SK-N-SH (cell line): ENCODE results near the gene MRPL54.

Experiments used
- ELF1 ChIP-seq: IDR thresholded peaks from 2 replicates; pipeline ENCODE4 v1.4.0; 2012
- EZH2phosphoT487 ChIP-seq: fragments of 200-600 bp; sonication (generic); IDR thresholded peaks from 2 replicates; pipeline ENCODE4 v1.6.1; 2017; ENCODE audit warnings: low read depth, mixed run types, mild to moderate bottlenecking, antibody characterized with exemption, moderate library complexity, borderline replicate concordance
- POLR2AphosphoS5 ChIP-seq: IDR thresholded peaks from 2 replicates; pipeline ENCODE4 v1.6.1; 2012; ENCODE audit warnings: low read depth, low read length
- RAD21 ChIP-seq: IDR thresholded peaks from 2 replicates; pipeline ENCODE4 v1.6.1; 2012; ENCODE audit warnings: mild to moderate bottlenecking, low read length
- TF ChIP-seq, protein P1 (sequence below): fragments of 200-600 bp; sonication (generic); IDR thresholded peaks from 2 replicates; pipeline ENCODE4 v1.6.1; 2017; ENCODE audit warnings: antibody characterized with exemption, mild to moderate bottlenecking, moderate library complexity

GRCh38 chr19:3748965-3749364 is 13.5 kb upstream of the MRPL54 start:
- TF ChIP-seq, protein P1, sequence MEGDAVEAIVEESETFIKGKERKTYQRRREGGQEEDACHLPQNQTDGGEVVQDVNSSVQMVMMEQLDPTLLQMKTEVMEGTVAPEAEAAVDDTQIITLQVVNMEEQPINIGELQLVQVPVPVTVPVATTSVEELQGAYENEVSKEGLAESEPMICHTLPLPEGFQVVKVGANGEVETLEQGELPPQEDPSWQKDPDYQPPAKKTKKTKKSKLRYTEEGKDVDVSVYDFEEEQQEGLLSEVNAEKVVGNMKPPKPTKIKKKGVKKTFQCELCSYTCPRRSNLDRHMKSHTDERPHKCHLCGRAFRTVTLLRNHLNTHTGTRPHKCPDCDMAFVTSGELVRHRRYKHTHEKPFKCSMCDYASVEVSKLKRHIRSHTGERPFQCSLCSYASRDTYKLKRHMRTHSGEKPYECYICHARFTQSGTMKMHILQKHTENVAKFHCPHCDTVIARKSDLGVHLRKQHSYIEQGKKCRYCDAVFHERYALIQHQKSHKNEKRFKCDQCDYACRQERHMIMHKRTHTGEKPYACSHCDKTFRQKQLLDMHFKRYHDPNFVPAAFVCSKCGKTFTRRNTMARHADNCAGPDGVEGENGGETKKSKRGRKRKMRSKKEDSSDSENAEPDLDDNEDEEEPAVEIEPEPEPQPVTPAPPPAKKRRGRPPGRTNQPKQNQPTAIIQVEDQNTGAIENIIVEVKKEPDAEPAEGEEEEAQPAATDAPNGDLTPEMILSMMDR: no peak
- no peak for TF ChIP-seq EZH2phosphoT487
- TF ChIP-seq ELF1: no peak
- no peak for TF ChIP-seq RAD21
- no peak for TF ChIP-seq POLR2AphosphoS5
